Progenitor cell of endocrine pancreas (in vitro differentiated cells): ENCODE measurements around the gene FAM180A. TPM values are rescaled to one million over a fixed set of nuclear protein-coding genes. Genes with fewer than 3 reads are reported as not detected.
"Not testable (repeated sequence)": the region's sequence is repeated elsewhere in the genome, so short reads cannot be mapped to it uniquely, and the experiment has no call there.

Experiments used
- DNase-seq: peaks from one replicate; pipeline ENCODE4 v3.0.0; 2021; ENCODE audit warnings: low spot score; ENCODE audit not compliant: unreplicated experiment
- H3K27ac Mint-ChIP-seq: 2 replicates; pipeline ENCODE4 v1.8.0; 2021; ENCODE audit warnings: mild to moderate bottlenecking, moderate library complexity, mixed read lengths
- H3K27me3 Mint-ChIP-seq: 2 replicates; pipeline ENCODE4 v1.8.0; 2021; ENCODE audit warnings: mixed read lengths
- H3K36me3 Mint-ChIP-seq: 2 replicates; pipeline ENCODE4 v1.8.0; 2022; ENCODE audit warnings: mixed read lengths; ENCODE audit not compliant: insufficient read depth
- H3K4me1 Mint-ChIP-seq: 2 replicates; pipeline ENCODE4 v1.8.0; 2021; ENCODE audit warnings: low read depth, mixed read lengths
- H3K4me3 Mint-ChIP-seq: 2 replicates; pipeline ENCODE4 v1.8.0; 2021; ENCODE audit warnings: low read depth, mild to moderate bottlenecking, moderate library complexity, mixed read lengths
- H3K9me3 Mint-ChIP-seq: 2 replicates; pipeline ENCODE4 v1.8.0; 2021; ENCODE audit warnings: low read depth, mixed read lengths
- CTCF ChIP-seq: fragments of 200-600 bp; sonication (generic); IDR thresholded peaks from one replicate; pipeline ENCODE4 v1.5.0; 2021; ENCODE audit warnings: antibody characterized with exemption, mild to moderate bottlenecking; ENCODE audit not compliant: unreplicated experiment
- total RNA-seq: library from RNA; stranded (reverse); gene quantifications from 2 replicates; pipeline ENCODE4 v1.2.1, GENCODE V29; 2021

The FAM180A gene
- total RNA-seq, 1 donor from 2014 or later, result not detected

GRCh38 chr7:135777626-135778398, 29.2 kb upstream of the FAM180A start:
- H3K27ac Mint-ChIP-seq, result no peak overlapping the region
- peaks cover 12% of the 10 kb centered on the region for H3K9me3 Mint-ChIP-seq
- H3K36me3 Mint-ChIP-seq, result no peaks in the 10 kb centered on the region
- no peak for TF ChIP-seq CTCF
- H3K4me3 Mint-ChIP-seq, result no peak overlapping the region
- H3K4me1 Mint-ChIP-seq, result peaks cover 17% of the 10 kb centered on the region
- H3K27me3 Mint-ChIP-seq, result no peaks in the 10 kb centered on the region
- DNase-seq, result no peak

- DNase-seq, H3K27ac Mint-ChIP-seq, H3K4me3 Mint-ChIP-seq, H3K27me3 Mint-ChIP-seq, H3K36me3 Mint-ChIP-seq: not testable (repeated sequence)
- H3K4me1 Mint-ChIP-seq, result peaks cover 20% of the 10 kb centered on the region
- peaks cover 12% of the 10 kb centered on the region for H3K9me3 Mint-ChIP-seq
These were observed 27.3 kb upstream of the FAM180A start for GRCh38 chr7:135775915-135776314.

- TF ChIP-seq CTCF, result no peak
- Mint-ChIP-seq H3K4me3 (no peak overlapping the region), H3K4me1 (peaks cover 20% of the 10 kb centered on the region), H3K27ac (no peak overlapping the region), H3K27me3 (no peaks in the 10 kb centered on the region), H3K36me3 (no peaks in the 10 kb centered on the region), H3K9me3 (peaks cover 12% of the 10 kb centered on the region)
- DNase-seq, result no peak
These were observed 26.6 kb upstream of the FAM180A start for GRCh38 chr7:135775230-135775629.

- Mint-ChIP-seq H3K27ac (peak overlapping the region; percentile 92), H3K36me3 (no peaks in the 10 kb centered on the region), H3K4me1 (peaks cover 20% of the 10 kb centered on the region), H3K4me3 (no peak overlapping the region), H3K9me3 (peaks cover 12% of the 10 kb centered on the region), H3K27me3 (no peaks in the 10 kb centered on the region)
- DNase-seq, result no peak
- TF ChIP-seq CTCF, result no peak
These were observed 25.7 kb upstream of the FAM180A start for GRCh38 chr7:135774284-135774683.

GRCh38 chr7:135773464-135773863, 24.9 kb upstream of the FAM180A start:
- H3K36me3 Mint-ChIP-seq, result no peaks in the 10 kb centered on the region
- no peak for TF ChIP-seq CTCF
- DNase-seq, result no peak

GRCh38 chr7:135772639-135773222, 24.1 kb upstream of the FAM180A start:
- Mint-ChIP-seq H3K4me3 (no peak overlapping the region), H3K36me3 (no peaks in the 10 kb centered on the region), H3K4me1 (peaks cover 26% of the 10 kb centered on the region), H3K9me3 (peaks cover 4% of the 10 kb centered on the region), H3K27me3 (peaks cover 2% of the 10 kb centered on the region), H3K27ac (no peak overlapping the region)
- DNase-seq, result no peak
- no peak for TF ChIP-seq CTCF

More at GRCh38 chr7:135773464-135773863, 24.9 kb upstream of the FAM180A start:
- Mint-ChIP-seq H3K27me3 (peaks cover 2% of the 10 kb centered on the region), H3K9me3 (peaks cover 7% of the 10 kb centered on the region), H3K4me1 (peaks cover 26% of the 10 kb centered on the region), H3K27ac (peak overlapping the region; percentile 87), H3K4me3 (no peak overlapping the region)
